Muscle layer of duodenum (tissue), 2 donors: ENCODE results near the gene ARL6IP1.

Experiments
- H3K27ac ChIP-seq: one replicate; pipeline ENCODE4 v1.7.0; 2013; ENCODE audit warnings: mild to moderate bottlenecking, low read length
- H3K27me3 ChIP-seq: one replicate; pipeline ENCODE4 v1.7.0; 2013; ENCODE audit warnings: low read depth, mild to moderate bottlenecking, control low read depth, low read length
- H3K36me3 ChIP-seq, 2 donors: one replicate each; pipeline ENCODE4 v1.7.0; 2013; ENCODE audit warnings: low read length in 2 of 2, control low read depth in 1 of 2, mild to moderate bottlenecking in 1 of 2; ENCODE audit not compliant: insufficient read depth in 2 of 2, control insufficient read depth in 1 of 2
- H3K4me1 ChIP-seq, 2 donors: one replicate each; pipeline ENCODE4 v1.7.0; 2013; ENCODE audit warnings: low read length in 2 of 2, mild to moderate bottlenecking in 2 of 2, control low read depth in 1 of 2, moderate library complexity in 1 of 2; ENCODE audit not compliant: insufficient read depth in 2 of 2, control insufficient read depth in 1 of 2
- H3K4me3 ChIP-seq, 2 donors: one replicate each; pipeline ENCODE4 v1.7.0; 2013; ENCODE audit warnings: low read length in 2 of 2, low read depth in 1 of 2, mild to moderate bottlenecking in 1 of 2
- H3K9me3 ChIP-seq, 2 donors: one replicate each; pipeline ENCODE4 v1.7.0; 2013; ENCODE audit warnings: low read length in 2 of 2, control low read depth in 1 of 2, mild to moderate bottlenecking in 1 of 2; ENCODE audit not compliant: control insufficient read depth in 1 of 2
- donor health status: healthy.

Gene ARL6IP1

DNA sequence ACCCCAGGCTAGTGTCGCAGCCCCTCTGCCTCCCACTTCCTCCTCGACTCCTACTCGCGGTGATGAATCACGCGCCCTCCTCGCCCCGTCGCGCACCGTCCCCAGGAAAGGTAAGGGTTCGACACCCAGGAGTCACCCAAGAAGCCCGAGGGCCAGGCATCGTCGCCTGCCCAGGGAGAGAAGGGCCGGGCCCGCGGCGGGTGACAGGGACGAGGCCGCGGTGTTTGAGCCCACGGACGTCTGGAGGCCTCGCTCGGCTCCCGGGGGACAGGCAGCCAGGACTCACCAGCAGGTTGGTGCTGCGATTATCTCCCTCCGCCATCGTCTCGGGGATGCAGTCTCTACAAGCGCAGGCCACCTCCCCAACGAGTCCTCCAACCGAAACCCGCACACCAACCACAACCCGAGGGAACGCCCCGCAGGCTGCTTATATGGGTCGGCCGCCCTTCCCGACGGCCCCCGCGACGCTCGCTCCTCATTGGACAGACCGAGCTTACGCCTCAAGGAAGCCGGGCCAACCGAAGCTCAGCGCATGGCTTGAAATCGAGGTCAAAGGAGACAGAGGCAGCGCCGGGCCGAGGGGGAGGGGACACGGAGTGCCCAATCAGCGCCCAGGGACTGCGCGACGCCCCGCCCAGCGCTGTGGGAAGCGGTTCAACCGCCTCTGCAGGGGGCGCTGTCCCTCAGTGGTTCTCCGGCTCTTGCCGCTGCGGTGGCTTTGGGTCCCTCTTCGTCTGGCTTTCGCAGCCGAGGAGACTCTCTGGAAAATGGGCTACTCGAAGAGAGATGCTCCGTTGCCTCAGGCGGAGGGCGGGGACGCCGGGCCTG is at the start of gene ARL6IP1:
ARL6IP1 (minus strand) TSS at position 405 of the 828 bp plus-strand sequence; CDS start at position 322, 83 bp downstream.
- Histone ChIP-seq H3K27me3 (no peaks in the 10 kb centered on the region), H3K27ac (peak within 1 kb of the TSS; percentile 92), H3K36me3 (peaks cover 0 to 14% of the 10 kb centered on the region in 2 donors), H3K9me3 (no peaks in the 10 kb centered on the region), H3K4me1 (peaks cover 3 to 14% of the 10 kb centered on the region in 2 donors), H3K4me3 (peak within 1 kb of the TSS; percentile 88 to 98)

DNA sequence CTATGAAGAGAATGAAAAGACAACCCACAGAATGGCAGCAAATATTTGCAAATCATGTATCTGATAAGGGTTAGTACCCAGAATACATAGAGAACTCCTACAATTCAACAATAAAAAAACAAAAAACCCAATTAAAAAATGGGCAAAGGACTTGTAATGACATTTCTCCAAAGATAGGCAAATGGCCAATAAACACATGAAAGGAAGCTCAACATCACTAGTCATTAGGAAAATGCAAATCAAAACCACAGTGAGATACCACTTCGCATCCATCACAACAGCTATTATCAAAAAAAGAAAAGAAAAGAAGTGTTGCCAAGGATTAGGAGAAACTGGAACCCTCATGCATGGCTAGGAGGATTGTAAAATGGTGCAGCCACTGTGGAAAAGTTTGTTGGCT is 45.1 kb upstream of the ARL6IP1 start:
- H3K9me3 ChIP-seq = no peaks in the 10 kb centered on the region
- H3K4me1 ChIP-seq = no peaks in the 10 kb centered on the region
- H3K4me3 ChIP-seq = no peak overlapping the region
- H3K27me3 ChIP-seq = no peaks in the 10 kb centered on the region
- no peak overlapping the region for H3K27ac ChIP-seq
- H3K36me3 ChIP-seq = peaks cover 75 to 82% of the 10 kb centered on the region in 2 donors

DNA sequence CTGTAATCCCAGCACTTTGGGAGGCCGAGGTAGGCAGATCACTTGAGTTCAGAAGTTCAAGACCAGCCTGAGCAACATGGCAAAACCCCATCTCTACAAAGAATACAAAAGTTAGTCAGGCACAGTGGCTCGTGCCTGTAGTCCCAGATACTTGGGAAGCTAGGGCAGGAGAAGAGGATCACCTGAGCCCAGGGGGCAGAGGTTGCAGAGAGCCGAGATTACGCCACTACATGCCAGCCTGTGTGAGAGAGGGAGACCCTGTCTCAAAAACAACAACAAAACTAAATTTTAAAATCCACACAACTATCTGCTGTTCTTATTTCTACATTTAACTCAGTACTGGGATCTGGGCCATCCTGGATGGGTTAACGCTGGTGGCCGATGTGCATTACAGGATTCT is 41.2 kb upstream of the ARL6IP1 start:
- no peaks in the 10 kb centered on the region for H3K4me1 ChIP-seq
- no peak overlapping the region for H3K4me3 ChIP-seq
- H3K27ac ChIP-seq = no peak overlapping the region
- peaks cover 67 to 75% of the 10 kb centered on the region in 2 donors for H3K36me3 ChIP-seq
- no peaks in the 10 kb centered on the region for H3K27me3 ChIP-seq
- no peaks in the 10 kb centered on the region for H3K9me3 ChIP-seq

DNA sequence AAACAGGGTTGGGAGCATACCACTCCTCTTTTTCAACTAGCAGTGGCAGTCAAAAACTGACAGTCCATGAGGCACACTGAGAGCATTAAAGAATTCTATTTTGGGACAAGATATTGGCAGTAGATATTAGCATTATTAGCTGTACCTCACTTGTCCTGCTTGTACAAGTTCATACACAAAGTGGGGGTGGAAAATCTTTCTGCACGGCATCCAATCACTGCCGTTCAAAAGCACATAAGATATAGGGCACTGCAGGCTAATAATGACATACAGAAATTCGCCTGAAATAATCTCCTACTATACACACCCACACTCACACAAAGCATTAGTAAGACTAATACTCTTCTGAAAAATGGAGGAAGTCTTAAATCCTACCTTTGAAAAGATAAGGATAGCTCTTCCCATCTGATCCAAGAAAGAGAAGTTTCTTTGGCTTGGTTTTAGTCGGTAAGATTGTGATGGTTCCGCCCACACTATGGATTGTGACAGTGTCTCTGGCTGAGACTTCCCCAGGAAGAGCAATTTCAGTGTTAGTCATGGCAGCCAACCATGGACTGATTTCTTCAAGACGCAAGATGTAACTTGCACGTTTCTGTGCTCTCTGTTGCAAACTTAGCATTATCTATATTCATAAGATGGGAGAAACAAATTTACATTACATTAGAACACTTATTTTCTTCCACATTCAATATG is 40.6 kb upstream of the ARL6IP1 start:
- no peak overlapping the region for H3K27ac ChIP-seq
- peaks cover 67 to 75% of the 10 kb centered on the region in 2 donors for H3K36me3 ChIP-seq
- no peak overlapping the region for H3K4me3 ChIP-seq

DNA sequence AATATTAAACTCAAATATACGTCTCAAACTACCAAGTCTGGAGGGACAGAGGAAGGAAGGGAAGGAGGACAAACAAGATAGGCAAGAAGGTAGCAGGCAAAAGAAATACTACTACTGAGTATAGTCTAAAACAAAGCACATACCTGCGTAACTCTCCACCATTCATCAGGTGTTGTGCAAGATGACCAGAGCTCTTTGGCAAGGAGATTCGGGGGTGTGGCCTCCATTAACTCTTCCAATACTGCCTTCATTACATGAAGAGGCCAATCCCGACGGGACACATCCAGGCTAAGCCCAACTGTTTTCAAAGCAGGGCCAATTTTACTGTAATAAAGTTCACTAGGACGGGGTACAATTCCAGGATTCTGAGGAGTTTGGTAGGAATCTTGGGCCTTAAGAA is 38.2 kb upstream of the ARL6IP1 start:
- H3K27ac ChIP-seq = no peak overlapping the region
- H3K36me3 ChIP-seq = peaks cover 73 to 78% of the 10 kb centered on the region in 2 donors
- H3K4me1 ChIP-seq = no peaks in the 10 kb centered on the region
- H3K27me3 ChIP-seq = no peaks in the 10 kb centered on the region
- H3K9me3 ChIP-seq = no peaks in the 10 kb centered on the region
- H3K4me3 ChIP-seq = no peak overlapping the region

More for the DNA sequence above, 40.6 kb upstream of the ARL6IP1 start:
- no peaks in the 10 kb centered on the region for H3K4me1 ChIP-seq
- no peaks in the 10 kb centered on the region for H3K9me3 ChIP-seq
- no peaks in the 10 kb centered on the region for H3K27me3 ChIP-seq

DNA sequence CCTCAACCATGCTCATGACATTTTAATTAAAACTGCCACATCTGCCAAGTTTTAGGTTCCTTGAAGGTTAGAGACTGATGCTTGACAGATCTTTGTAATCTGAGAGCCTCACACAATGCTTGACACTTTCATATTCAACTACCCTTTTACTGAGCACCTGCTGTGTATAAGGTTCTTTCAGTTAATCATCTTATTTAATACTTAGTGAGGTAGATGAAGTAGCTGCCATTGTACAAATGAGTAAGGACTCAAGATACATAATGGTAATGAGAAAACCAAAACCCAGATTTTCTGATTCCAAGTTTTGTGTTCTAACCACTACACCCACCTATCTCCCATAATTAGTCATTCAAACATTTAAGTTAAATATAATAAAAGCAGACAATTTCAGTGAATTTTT is 35.4 kb upstream of the ARL6IP1 start:
- H3K4me1 ChIP-seq = no peaks in the 10 kb centered on the region
- H3K36me3 ChIP-seq = peaks cover 77 to 90% of the 10 kb centered on the region in 2 donors
- H3K9me3 ChIP-seq = no peaks in the 10 kb centered on the region
- no peaks in the 10 kb centered on the region for H3K27me3 ChIP-seq
- no peak overlapping the region for H3K27ac ChIP-seq
- no peak overlapping the region for H3K4me3 ChIP-seq

DNA sequence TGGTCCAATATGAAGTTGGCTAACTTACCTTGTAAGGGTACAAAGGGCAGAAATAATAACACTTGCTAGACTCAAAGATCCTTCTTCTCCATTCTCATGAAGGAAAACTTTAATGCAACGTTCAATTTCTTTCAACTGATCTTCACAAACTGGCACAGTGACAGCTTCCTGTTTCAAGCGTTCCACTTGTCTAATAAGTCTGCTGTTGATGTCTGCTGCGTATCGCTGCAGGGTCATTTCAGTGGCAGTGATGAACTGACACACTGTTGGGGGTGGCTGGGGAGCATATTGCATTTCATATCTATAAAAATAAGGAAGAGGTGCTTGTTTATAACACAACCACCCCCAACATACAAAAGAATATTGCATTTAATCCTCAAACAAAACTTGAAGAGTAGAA is 33.5 kb upstream of the ARL6IP1 start:
- H3K4me3 ChIP-seq = no peak overlapping the region
- H3K27me3 ChIP-seq = no peaks in the 10 kb centered on the region
- no peaks in the 10 kb centered on the region for H3K9me3 ChIP-seq
- no peaks in the 10 kb centered on the region for H3K4me1 ChIP-seq
- H3K27ac ChIP-seq = no peak overlapping the region
- H3K36me3 ChIP-seq = peaks cover 83 to 89% of the 10 kb centered on the region in 2 donors

DNA sequence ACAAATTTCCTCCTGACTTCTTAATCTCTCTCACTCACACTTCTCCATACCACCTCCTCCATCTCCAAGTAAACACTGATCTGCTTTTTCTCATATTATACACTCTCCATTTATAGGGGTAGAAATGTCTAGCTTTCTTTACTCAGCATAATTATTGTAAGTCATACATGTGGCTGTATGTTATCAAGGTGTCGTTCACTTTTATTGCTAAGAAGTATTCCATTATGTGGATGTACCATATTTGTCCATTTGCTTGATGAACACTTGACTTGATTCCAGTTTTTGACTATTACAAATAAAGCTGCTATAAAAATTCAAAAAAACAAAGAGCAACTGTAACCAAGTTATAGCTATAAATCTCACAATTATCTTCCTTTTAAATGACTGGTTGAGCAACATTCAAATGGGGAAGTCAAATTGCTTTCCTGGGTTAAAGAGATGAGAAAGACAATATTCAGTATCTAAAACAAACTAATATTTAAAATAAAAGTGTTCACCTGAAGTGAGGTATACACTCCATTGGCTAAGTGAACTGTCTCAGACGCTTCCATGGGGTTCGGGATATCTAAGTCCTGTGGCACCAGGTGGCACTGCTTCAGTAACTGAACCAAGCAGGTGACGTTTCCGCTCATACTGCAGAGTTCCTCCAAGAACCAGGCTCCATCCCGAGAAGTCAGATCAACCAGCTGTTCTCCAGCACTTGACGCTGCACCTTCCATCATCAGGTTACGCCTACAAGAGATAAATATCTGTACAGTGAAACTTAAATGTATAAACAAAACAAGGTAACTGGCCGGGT is 32.6 kb upstream of the ARL6IP1 start:
- H3K9me3 ChIP-seq = no peaks in the 10 kb centered on the region
- no peaks in the 10 kb centered on the region for H3K27me3 ChIP-seq
- no peak overlapping the region for H3K27ac ChIP-seq
- H3K36me3 ChIP-seq = peaks cover 84 to 92% of the 10 kb centered on the region in 2 donors
- no peaks in the 10 kb centered on the region for H3K4me1 ChIP-seq
- no peak overlapping the region for H3K4me3 ChIP-seq

DNA sequence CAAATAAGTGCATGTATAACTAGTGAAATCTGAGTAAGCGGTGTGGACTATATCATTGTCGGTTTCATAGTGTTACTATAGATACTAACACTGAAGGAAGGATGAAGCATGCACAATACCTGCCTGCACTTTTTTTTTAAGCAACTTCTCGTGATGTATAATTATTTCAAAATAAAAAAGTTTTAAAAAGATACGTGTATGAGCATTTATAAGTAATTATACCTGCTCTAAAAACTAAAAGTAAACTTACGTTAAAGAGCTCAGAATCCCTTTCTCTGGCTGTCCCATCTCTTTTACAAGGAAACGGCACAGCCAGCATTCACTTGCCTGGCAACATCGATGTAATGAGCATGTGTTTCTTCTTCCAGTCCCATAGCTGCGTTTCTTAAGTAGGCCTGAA is 31.3 kb upstream of the ARL6IP1 start:
- H3K9me3 ChIP-seq = no peaks in the 10 kb centered on the region
- no peaks in the 10 kb centered on the region for H3K27me3 ChIP-seq
- no peak overlapping the region for H3K4me3 ChIP-seq
- H3K36me3 ChIP-seq = peaks cover 82 to 92% of the 10 kb centered on the region in 2 donors
- H3K4me1 ChIP-seq = no peaks in the 10 kb centered on the region
- H3K27ac ChIP-seq = no peak overlapping the region

DNA sequence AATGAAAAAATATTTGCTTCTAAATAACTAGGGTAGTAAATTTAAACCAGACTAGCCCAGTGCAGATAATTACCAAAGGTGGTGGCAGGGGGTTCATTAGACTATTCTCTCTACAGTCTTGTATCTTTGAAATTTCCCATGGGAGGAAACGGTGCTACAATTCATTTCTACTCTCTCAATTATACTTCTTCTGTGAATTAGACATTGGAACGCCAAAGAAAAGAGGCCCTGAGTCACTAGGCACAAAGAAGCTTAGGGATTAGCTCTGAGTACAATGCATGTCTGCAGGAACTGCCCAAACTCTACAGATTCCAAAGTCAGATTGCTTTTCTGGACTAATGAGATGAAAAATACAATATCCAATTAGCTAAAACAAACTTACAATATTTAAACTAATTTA is 30.7 kb upstream of the ARL6IP1 start:
- peaks cover 76 to 86% of the 10 kb centered on the region in 2 donors for H3K36me3 ChIP-seq
- no peak overlapping the region for H3K4me3 ChIP-seq
- H3K4me1 ChIP-seq = no peaks in the 10 kb centered on the region
- H3K27ac ChIP-seq = no peak overlapping the region
- no peaks in the 10 kb centered on the region for H3K9me3 ChIP-seq
- H3K27me3 ChIP-seq = no peaks in the 10 kb centered on the region

DNA sequence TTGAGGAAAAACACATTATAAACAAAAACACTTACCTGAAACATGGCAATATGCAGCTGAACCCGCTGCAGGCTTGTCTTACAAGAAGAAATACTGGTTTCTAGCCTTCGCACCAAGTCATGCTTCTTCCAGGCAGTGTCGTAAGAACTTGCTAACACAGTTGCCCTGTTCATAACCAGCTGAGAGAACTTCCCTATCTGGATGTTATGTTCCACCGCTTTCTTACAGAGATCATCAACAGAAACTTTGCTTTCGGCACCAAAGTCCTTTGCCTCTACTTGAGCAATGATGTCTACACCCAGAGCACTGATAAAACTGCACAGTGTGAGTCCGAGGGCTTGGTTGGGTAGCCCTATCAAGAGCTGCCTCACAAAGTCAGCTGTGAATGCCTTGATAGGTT is 27.9 kb upstream of the ARL6IP1 start:
- Histone ChIP-seq H3K27ac (no peak overlapping the region), H3K9me3 (no peaks in the 10 kb centered on the region), H3K36me3 (peaks cover 50 to 59% of the 10 kb centered on the region in 2 donors), H3K4me1 (no peaks in the 10 kb centered on the region), H3K27me3 (no peaks in the 10 kb centered on the region), H3K4me3 (no peak overlapping the region)
